GM19324 (cell line): ENCODE results near the gene NOS3.

ENCODE experiments used
- ATAC-seq: cut with Tn5 transposase; IDR thresholded peaks from one replicate; pipeline ENCODE4 v1.9.1; 2021; ENCODE audit warnings: mild to moderate bottlenecking, moderate library complexity; ENCODE audit not compliant: unreplicated experiment, low FRiP score

Gene NOS3

GRCh38 chr7:150990416-150991186 lies at the start of gene NOS3:
Gene NOS3, plus strand, starts transcription at chr7:150991017. Its CDS starts 2,787 bp downstream, at chr7:150993804.
- ATAC-seq, result no peak

GRCh38 chr7:150941351-150942000 lies 49.3 kb upstream of the NOS3 start:
- ATAC-seq, result no peak

DNA sequence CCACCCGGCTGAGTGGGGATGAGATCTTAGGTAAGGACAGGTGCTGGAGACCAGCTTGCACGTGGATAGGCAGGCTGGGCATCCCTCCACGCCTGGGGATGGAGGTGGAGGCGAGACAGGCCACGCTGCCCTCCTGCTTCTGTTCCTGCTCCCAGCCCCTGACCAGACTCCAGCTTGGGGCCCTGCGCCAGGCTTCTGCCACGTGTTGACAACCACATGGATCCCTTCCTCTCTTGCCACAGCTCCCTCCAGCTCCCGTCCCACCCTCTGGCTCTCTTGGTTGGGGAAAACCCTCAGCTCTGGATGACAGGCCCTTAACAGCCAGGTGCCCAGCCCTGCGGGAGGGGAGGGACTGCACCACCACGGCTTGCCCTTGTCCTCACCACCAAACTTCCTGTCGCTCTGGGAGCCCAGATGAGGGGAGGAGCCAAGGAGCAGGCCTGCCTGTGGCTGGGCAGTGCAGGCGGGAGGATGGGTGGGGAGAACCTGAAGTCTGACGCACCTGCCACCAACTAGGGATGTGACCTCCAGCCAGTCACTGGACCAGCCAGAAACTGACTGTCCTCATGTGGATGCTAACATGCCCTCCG lies 48.7 kb upstream of the NOS3 start:
- peak; percentile 57 for ATAC-seq

- ATAC-seq, result no peak
Observed at GRCh38 chr7:150942591-150943452, 48.0 kb upstream of the NOS3 start.

- no peak for ATAC-seq
Observed at GRCh38 chr7:150943453-150943814, 47.4 kb upstream of the NOS3 start.

- ATAC-seq, result no peak
Observed at GRCh38 chr7:150944066-150945042, 46.5 kb upstream of the NOS3 start.

DNA sequence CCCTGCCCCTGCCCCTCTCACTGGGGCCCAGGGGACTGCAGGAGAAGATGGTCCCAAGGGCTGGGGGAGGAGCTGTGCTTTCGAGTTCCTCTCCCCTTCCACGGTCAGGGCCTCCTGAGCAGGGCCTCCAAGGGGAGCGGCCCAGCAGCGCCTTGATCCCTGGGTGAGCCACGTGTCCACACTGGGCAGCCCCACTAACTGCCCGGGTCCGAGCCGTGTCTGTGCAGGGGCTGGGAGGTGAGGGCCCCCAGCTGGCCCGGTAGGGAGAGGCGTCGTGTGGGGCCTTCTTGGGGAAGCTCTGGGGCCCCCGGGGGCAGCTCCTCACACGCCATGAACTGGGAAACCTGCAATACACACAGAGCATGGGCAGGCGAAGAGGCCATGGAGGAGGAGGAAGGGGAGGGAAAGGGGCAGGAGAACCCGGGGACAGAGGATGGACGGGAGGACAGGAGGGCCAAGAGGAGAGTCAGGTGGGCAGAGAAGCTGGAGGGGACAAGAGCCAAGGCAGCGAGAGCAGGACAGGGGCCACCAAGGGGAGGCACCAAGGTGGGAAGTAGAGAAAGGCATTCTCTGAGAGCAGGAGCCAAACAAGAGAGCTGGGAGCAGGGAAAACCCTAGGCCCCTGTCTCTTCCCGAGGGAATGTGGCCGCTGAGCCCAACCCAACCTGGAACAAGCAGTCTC lies 45.5 kb upstream of the NOS3 start:
- ATAC-seq, result no peak

DNA sequence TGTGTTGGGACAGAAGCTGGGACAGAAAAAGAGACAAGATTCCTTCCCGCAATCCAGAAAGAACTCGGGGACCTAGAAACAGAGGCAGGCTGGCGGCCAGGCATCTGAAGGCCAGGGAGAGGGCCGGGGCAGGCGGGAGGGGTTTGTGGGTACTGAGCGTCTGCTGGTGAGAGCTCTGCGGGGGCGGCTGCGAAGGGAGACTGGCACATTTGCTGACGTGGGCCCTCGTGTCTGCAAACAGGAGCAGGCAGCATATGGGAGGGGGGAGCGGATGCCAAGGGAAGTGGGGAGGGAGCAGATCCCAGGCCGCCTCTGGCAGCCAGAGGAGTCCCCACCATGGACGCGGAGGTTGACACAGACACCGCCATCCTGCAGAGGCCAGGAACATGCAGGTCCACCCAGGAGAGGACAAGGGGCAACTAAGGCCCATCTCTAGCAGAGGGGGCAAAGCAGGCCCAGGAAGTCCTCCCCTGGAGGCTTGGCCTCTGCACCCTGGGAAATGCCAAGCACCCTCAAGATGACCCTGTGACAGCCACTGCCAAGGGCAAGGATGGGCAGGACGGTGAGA lies 44.9 kb upstream of the NOS3 start:
- no peak for ATAC-seq

DNA sequence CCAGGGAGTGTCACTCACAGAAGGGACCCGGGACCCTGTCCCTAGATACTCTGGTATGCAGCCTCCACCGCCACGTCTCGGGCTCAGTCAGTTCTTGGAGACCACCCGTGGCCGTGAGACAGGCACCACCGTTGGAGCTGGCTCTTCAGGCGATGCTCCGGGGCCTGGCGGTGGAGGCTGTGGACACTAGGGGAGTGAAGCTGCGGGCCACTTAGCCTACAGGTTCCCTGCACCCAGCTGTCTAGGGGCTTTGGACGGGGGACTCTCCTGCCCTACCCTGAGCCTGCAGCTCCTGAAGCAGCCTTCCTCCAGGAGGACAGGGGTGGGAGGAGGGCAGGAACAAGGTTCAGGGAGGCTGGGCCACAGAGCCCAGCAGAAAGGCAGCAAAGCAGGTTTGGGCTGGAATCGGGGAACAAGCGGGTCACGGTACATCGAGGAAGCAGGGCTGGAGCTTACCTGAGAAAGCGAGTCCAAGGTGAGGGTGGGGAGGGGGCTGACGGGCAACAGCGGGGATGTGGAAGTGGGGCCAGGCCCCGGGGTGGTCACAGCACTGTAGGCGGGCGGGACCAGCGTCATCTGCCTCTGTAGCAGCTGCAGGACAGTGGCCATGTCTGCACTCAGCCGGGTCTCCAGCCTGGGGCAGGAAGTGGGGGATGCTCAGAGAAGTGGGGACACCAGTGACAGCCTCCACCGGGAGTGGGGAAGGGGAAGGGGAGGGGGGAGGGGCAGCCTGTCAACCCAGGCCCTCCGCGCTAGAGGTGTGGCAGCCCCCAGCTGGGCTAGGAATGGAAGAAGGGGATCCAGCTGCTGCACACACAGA lies 44.2 kb upstream of the NOS3 start:
- ATAC-seq, result no peak

DNA sequence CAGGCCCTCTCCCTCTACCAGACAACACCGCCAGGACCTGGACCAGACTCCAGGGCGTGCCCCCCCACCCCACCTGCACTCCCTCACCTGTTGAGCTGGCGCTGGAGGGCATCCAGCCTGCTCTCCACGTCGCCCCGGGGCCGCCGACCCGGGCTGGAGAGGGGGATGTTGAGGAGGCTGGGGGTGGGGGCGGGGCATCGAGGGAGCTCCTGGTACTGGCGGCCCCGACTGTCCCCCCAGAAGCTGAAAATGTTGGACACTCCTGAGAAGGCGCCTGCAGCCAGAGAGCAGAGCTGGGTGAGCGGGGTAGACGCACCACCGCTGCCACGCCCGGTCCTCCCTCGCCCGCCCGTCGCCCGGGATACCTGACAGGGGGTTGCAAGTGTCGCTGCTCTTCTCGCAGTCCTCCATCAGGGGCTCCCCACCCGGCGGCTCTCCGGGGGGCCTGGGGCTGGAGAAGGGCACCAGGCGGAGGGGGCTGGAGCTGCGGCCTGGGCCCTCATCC lies 43.5 kb upstream of the NOS3 start:
- ATAC-seq, result no peak

GRCh38 chr7:150947761-150948651 lies 42.8 kb upstream of the NOS3 start:
- ATAC-seq, result no peak

GRCh38 chr7:150948791-150949251 lies 42.0 kb upstream of the NOS3 start:
- ATAC-seq, result no peak

- no peak for ATAC-seq
Observed at GRCh38 chr7:150949564-150949963, 41.3 kb upstream of the NOS3 start.

DNA sequence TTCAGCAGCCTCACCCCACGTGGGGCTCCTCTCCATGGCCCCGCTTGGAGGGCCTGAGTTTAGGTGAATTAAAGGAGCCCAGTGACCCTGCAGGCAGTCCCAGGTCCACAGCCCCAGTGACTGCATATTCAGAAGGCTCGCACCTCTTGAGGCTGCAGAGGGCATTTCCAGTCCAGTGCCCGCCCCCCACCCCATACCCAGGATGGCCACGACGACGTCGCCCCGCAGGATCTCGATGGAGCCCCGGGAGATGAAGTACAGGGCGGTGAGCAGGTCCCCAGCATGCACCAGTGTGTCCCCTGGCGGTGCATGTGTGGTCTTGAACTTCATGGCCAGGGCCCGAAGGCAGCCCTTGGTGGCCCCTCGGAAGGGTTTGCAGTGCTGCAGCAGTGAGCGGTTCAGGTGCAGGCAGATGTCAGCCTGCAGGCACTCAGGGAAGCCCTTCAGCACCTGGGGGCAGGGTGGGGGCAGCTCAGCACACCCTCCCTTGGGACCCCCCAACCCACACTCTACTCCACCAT lies 40.8 kb upstream of the NOS3 start:
- ATAC-seq, result no peak

GRCh38 chr7:150950496-150951180 lies 40.2 kb upstream of the NOS3 start:
- no peak for ATAC-seq

DNA sequence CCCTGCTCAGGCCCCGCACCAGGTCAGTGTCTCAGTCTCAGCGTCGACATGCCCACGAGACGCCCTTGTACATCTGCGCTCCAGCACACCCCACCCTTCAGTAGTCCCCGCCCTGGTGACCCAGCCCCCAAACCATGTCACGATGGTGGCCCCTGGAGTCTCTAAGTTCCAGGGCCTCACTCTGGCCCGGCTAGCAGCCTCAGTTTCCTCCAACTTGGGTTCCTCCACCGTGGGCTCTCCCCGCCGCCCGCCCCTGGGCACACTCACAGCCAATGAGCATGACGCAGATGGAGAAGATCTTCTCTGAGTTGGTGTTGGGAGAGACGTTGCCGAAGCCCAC lies 39.7 kb upstream of the NOS3 start:
- ATAC-seq, result no peak
